GM12878 (cell line): Measurements from ENCODE around the gene LIX1. TPM values are rescaled to one million over a fixed set of nuclear protein-coding genes. Genes with fewer than 3 reads are reported as not detected.

ENCODE experiments used
- ATAC-seq: fragments of 200-7000 bp; cut with Tn5 transposase; 3 replicates; pipeline ENCODE4 v1.9.1; 2020; ENCODE audit warnings: mild to moderate bottlenecking, moderate library complexity
- BruUV-seq: library from RNA; stranded (reverse); fragments of 400-500 nt; replicated peaks from 2 replicates; lab custom pipeline; 2021; lab: Mats Ljungman, UMichigan
- CTCF ChIA-PET: fragments of 300-600 bp; sonication (Branson Sonifier 250); formaldehyde crosslinking; extraction: SDS; loops from one replicate; lab custom pipeline; 2021; ENCODE audit warnings: inconsistent platforms; lab: Yijun Ruan, JAX
- POLR2A ChIA-PET: fragments of 350-600 bp; formaldehyde crosslinking; extraction: SDS; loops from one replicate; lab custom pipeline; 2021; ENCODE audit warnings: inconsistent platforms; lab: Charles Lee
- RAD21 ChIA-PET: fragments of 300-600 bp; sonication (Branson Sonifier 250); formaldehyde crosslinking; loops from one replicate; lab custom pipeline; 2023; ENCODE audit warnings: antibody characterized with exemption; ENCODE audit not compliant: unreplicated experiment; lab: Charles Lee
- SMC1A ChIA-PET: fragments of 300-600 bp; sonication (Branson Sonifier 250); formaldehyde crosslinking; loops from one replicate; lab custom pipeline; 2023; ENCODE audit not compliant: unreplicated experiment, uncharacterized antibody; lab: Charles Lee
- DNase-seq: peaks from one replicate; pipeline ENCODE4 v3.0.0-alpha.2; 2011; ENCODE audit warnings: low read depth, low spot score
- FAIRE-seq: peaks from 3 replicates; lab custom pipeline; 2011; peaks lifted over from hg19 to GRCh38; lab: Jason Lieb, UNC
- H2AFZ ChIP-seq: 2 replicates; pipeline ENCODE4 v1.6.0; 2011; ENCODE audit warnings: low read depth, low read length, control low read depth; ENCODE audit not compliant: control insufficient read depth
- H3K27ac ChIP-seq: 2 replicates; pipeline ENCODE4 v1.5.1; 2011; ENCODE audit warnings: control low read depth; ENCODE audit not compliant: control insufficient read depth, insufficient read depth
- H3K27me3 ChIP-seq, 2 experiments: replicated peaks in 1 of 2; 2 replicates each; pipeline versions ENCODE4 v1.6.0 to v1.6.1; 2011; ENCODE audit warnings: low read length in 1 of 2; ENCODE audit not compliant: control insufficient read depth in 2 of 2, insufficient read depth in 2 of 2
- H3K36me3 ChIP-seq, 2 experiments: 2 replicates each; pipeline ENCODE4 v1.5.1; 2011; ENCODE audit warnings: low read length in 1 of 2; ENCODE audit not compliant: control insufficient read depth in 2 of 2, insufficient read depth in 2 of 2
- H3K4me1 ChIP-seq: 2 replicates; pipeline ENCODE4 v1.6.1; 2011; ENCODE audit warnings: mild to moderate bottlenecking, low read length, moderate library complexity, mixed read lengths; ENCODE audit not compliant: control insufficient read depth, insufficient read depth
- H3K4me2 ChIP-seq: 2 replicates; pipeline ENCODE4 v1.6.0; 2011; ENCODE audit warnings: control low read depth; ENCODE audit not compliant: control insufficient read depth, insufficient read depth
- H3K4me3 ChIP-seq: fragments of 200-600 bp; sonication (generic); 2 replicates; pipeline ENCODE4 v1.5.1; 2016
- H3K79me2 ChIP-seq: 2 replicates; pipeline ENCODE4 v1.6.0; 2011; ENCODE audit warnings: low read length; ENCODE audit not compliant: control insufficient read depth, insufficient read depth
- H3K9ac ChIP-seq: 2 replicates; pipeline ENCODE4 v1.8.0; 2011; ENCODE audit warnings: low read length, control low read depth, mixed read lengths; ENCODE audit not compliant: control insufficient read depth, insufficient read depth
- H3K9me3 ChIP-seq: replicated peaks from 3 replicates; pipeline ENCODE4 v1.5.1; 2011; ENCODE audit warnings: mild to moderate bottlenecking, low read length; ENCODE audit not compliant: control insufficient read depth, insufficient read depth
- H4K20me1 ChIP-seq: 2 replicates; pipeline ENCODE4 v1.6.0; 2011; ENCODE audit not compliant: control insufficient read depth, insufficient read depth
- CBX3 ChIP-seq: fragments of 200-600 bp; sonication (generic); IDR thresholded peaks from 2 replicates; pipeline ENCODE4 v1.6.1; 2016; ENCODE audit warnings: low read depth, borderline replicate concordance
- CBX5 ChIP-seq: sonication (generic); IDR thresholded peaks from 2 replicates; pipeline ENCODE4 v1.6.1; 2016; ENCODE audit warnings: low read depth, moderate library complexity, mild to moderate bottlenecking, inconsistent platforms
- CREM ChIP-seq: IDR thresholded peaks from 2 replicates; pipeline ENCODE4 v1.6.1; 2014; ENCODE audit warnings: antibody characterized with exemption, low read depth
- ELK1 ChIP-seq: IDR thresholded peaks from 2 replicates; pipeline ENCODE4 v1.6.1; 2012; ENCODE audit warnings: low read depth, low read length, improper control_type of control experiment
- FOS ChIP-seq: IDR thresholded peaks from 3 replicates; pipeline ENCODE4 v1.6.1; 2011; ENCODE audit warnings: borderline replicate concordance; ENCODE audit not compliant: insufficient read length; ENCODE audit errors: extremely low read depth
- IKZF2 ChIP-seq, 2 experiments: fragments of 450-650 bp; IDR thresholded peaks; 2 replicates each; pipeline ENCODE4 v1.6.1; 2017; ENCODE audit warnings: mild to moderate bottlenecking in 2 of 2, moderate library complexity in 2 of 2
- MYC ChIP-seq: IDR thresholded peaks from 2 replicates; pipeline ENCODE4 v1.6.1; 2011; ENCODE audit warnings: mild to moderate bottlenecking, low read length, moderate library complexity, inconsistent platforms; ENCODE audit not compliant: insufficient read depth, insufficient replicate concordance, insufficient read length, severe bottlenecking
- NBN ChIP-seq: fragments of 450-650 bp; IDR thresholded peaks from 2 replicates; pipeline ENCODE4 v1.6.1; 2016
- PAX8 ChIP-seq: fragments of 450-650 bp; IDR thresholded peaks from 2 replicates; pipeline ENCODE4 v1.6.1; 2017; ENCODE audit warnings: mild to moderate bottlenecking, moderate library complexity
- REST ChIP-seq: IDR thresholded peaks from 2 replicates; pipeline ENCODE4 v1.6.1; 2012; ENCODE audit warnings: mild to moderate bottlenecking, low read depth, low read length
- SMC3 ChIP-seq: IDR thresholded peaks from 2 replicates; pipeline ENCODE4 v1.6.1; 2011; ENCODE audit warnings: low read length, improper control_type of control experiment, borderline replicate concordance
- SPI1 ChIP-seq: IDR thresholded peaks from 2 replicates; pipeline ENCODE4 v1.6.1; 2011; ENCODE audit warnings: low read depth, mild to moderate bottlenecking, low read length, moderate library complexity, borderline replicate concordance; ENCODE audit not compliant: insufficient read depth
- WGBS: methylation state at CpG from one replicate; pipeline ENCODE4 v1.1.6; 2016; ENCODE audit warnings: low lambda C conversion rate; ENCODE audit not compliant: insufficient replicate concordance, insufficient coverage; ENCODE audit errors: missing lambda C conversion rate; 5-methylcytosine and 5-hydroxymethylcytosine counted together
- in situ Hi-C: fragments of 300-500 bp; cut with MboI; formaldehyde crosslinking; loops from 9 replicates; pipeline ENCODE4 v1.14.3; 2018; ENCODE audit warnings: mixed read lengths
- intact Hi-C: fragments of 100-400 bp; cut with micrococcal nuclease; formaldehyde crosslinking; loops from one replicate; pipeline ENCODE4 v1.14.2; 2022; ENCODE audit not compliant: unreplicated experiment
- polyA plus RNA-seq, 11 experiments: library from polyadenylated mRNA; depleted of rRNA in 4 of 11; unstranded in 6 of 11; stranded (reverse) in 5 of 11; fragments of >200 nt; fragmentation: Nextera tagmentation in 4 of 11; fragmentation: Illumina TruSeq in 1 of 11; extraction: Ambion mirVana in 4 of 11; extraction: Trizol in 1 of 11; gene quantifications; 1 replicate in 1 of 11; 2 replicates in 10 of 11; pipeline versions ENCODE4 v1.2.1 to v1.2.3, GENCODE V29; 2011 to 2016; ENCODE audit warnings: inconsistent platforms in 2 of 11, missing spikeins in 2 of 11, low read depth in 1 of 11
- total RNA-seq, 4 experiments: library from RNA; depleted of rRNA in 3 of 4; stranded (reverse); fragments of >200 nt in 3 of 4; fragmentation: Illumina TruSeq in 1 of 4; extraction: Trizol in 1 of 4; gene quantifications; 2 replicates each; pipeline versions ENCODE4 v1.2.1 to v1.2.3, GENCODE V29; 2013 to 2021
- TF ChIP-seq, protein P1 (sequence below): fragments of 450-650 bp; conservative IDR thresholded peaks from 2 replicates; pipeline ENCODE4 v1.6.1; 2017; ENCODE audit warnings: mild to moderate bottlenecking, moderate library complexity
- TF ChIP-seq, protein P2 (sequence below): fragments of 450-650 bp; IDR thresholded peaks from 2 replicates; pipeline ENCODE4 v1.6.1; 2017; ENCODE audit warnings: antibody characterized with exemption, mild to moderate bottlenecking, moderate library complexity

LIX1 gene
- total and polyA plus RNA-seq, 10 of the 15 experiments (the other 5 are each of a cell fraction or from before 2014, with no cell fraction given), result 0.02 to 0.07 (median 0.04) TPM; not detected in 5

DNA sequence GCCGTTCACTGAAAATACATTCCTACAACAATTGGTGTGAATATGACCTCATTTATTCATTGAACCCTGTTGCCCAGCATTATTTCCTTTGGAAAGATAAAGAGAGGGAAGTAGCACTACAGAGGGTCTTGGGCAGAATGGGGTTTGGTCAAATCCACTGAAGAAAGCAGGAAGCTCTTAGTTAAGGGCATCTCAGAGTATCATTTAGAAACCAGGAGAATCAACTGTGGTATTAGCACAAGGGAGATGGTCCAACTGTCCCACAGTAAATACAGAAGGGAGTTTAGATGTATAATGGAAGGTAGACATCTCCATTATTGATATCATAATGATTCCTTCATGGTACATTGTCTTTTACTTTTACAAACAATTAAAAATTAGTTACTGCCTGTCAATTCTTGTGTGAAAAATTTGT, 47.1 kb downstream of the LIX1 start:
- no peaks in the 10 kb centered on the region for H3K36me3 ChIP-seq
- peak; percentile 57 for ATAC-seq
- peak overlapping the region; percentile 79 for H2AFZ ChIP-seq
- no TSS peak for BruUV-seq
- peak overlapping the region; percentile 92 for H3K4me2 ChIP-seq
- no peaks in the 10 kb centered on the region for H3K79me2 ChIP-seq
- H3K4me1 ChIP-seq, result peaks cover 26% of the 10 kb centered on the region
- no peak for FAIRE-seq
- no peaks in the 10 kb centered on the region for H4K20me1 ChIP-seq
- 0% methylated on average over 1 of the region's 1 CpG for WGBS
- DNase-seq, result no peak
- H3K4me3 ChIP-seq, result no peak overlapping the region
- H3K27me3 ChIP-seq, result no peaks in the 10 kb centered on the region
- RAD21 ChIA-PET, result interaction anchor here (1.4 to 1.5 kb wide), 2 partner anchors 12 to 46 kb away, joined by 3 to 5 read pairs; no protein-coding TSS in a partner anchor
- intact Hi-C loops (no loop called here), in situ Hi-C loops (no loop called here)
- POLR2A ChIA-PET, result interaction anchor here (0.6 kb wide), 1 partner anchor 153 kb away, joined by 4 read pairs; no protein-coding TSS in a partner anchor
- no peak overlapping the region for H3K9ac ChIP-seq
- no peaks in the 10 kb centered on the region; the same call in 2 of the 3 replicates for H3K9me3 ChIP-seq
- CTCF ChIA-PET, result interaction anchor here (0.9 to 1.4 kb wide), 4 partner anchors 66 to 655 kb away, joined by 3 to 4 read pairs (median 4); no protein-coding TSS in a partner anchor
- peak overlapping the region; percentile 86 for H3K27ac ChIP-seq
- SMC1A ChIA-PET, result interaction anchor here (0.6 to 3.1 kb wide), 12 partner anchors 9 to 392 kb away, joined by 3 to 17 read pairs (median 3); partner anchors contain the start of gene LIX1
- no peak for TF ChIP-seq PAX8
- TF ChIP-seq, protein P1, sequence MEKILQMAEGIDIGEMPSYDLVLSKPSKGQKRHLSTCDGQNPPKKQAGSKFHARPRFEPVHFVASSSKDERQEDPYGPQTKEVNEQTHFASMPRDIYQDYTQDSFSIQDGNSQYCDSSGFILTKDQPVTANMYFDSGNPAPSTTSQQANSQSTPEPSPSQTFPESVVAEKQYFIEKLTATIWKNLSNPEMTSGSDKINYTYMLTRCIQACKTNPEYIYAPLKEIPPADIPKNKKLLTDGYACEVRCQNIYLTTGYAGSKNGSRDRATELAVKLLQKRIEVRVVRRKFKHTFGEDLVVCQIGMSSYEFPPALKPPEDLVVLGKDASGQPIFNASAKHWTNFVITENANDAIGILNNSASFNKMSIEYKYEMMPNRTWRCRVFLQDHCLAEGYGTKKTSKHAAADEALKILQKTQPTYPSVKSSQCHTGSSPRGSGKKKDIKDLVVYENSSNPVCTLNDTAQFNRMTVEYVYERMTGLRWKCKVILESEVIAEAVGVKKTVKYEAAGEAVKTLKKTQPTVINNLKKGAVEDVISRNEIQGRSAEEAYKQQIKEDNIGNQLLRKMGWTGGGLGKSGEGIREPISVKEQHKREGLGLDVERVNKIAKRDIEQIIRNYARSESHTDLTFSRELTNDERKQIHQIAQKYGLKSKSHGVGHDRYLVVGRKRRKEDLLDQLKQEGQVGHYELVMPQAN, result no peak
- TF ChIP-seq REST, result no peak
- TF ChIP-seq IKZF2 (IDR thresholded peaks at IDR 0.05), result peak; percentile 29 to 50; a peak in 2 of 4 replicates
- TF ChIP-seq CREM, result no peak
- no peak for TF ChIP-seq CBX5
- TF ChIP-seq, protein P2, sequence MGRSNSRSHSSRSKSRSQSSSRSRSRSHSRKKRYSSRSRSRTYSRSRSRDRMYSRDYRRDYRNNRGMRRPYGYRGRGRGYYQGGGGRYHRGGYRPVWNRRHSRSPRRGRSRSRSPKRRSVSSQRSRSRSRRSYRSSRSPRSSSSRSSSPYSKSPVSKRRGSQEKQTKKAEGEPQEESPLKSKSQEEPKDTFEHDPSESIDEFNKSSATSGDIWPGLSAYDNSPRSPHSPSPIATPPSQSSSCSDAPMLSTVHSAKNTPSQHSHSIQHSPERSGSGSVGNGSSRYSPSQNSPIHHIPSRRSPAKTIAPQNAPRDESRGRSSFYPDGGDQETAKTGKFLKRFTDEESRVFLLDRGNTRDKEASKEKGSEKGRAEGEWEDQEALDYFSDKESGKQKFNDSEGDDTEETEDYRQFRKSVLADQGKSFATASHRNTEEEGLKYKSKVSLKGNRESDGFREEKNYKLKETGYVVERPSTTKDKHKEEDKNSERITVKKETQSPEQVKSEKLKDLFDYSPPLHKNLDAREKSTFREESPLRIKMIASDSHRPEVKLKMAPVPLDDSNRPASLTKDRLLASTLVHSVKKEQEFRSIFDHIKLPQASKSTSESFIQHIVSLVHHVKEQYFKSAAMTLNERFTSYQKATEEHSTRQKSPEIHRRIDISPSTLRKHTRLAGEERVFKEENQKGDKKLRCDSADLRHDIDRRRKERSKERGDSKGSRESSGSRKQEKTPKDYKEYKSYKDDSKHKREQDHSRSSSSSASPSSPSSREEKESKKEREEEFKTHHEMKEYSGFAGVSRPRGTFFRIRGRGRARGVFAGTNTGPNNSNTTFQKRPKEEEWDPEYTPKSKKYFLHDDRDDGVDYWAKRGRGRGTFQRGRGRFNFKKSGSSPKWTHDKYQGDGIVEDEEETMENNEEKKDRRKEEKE, result no peak
- no peak for TF ChIP-seq CBX3
- no peak for TF ChIP-seq SMC3
- TF ChIP-seq MYC, result no peak
- TF ChIP-seq NBN, result 0 out of 2 replicates have a peak, but pooled peaks have one; percentile 7
- no peak for TF ChIP-seq SPI1
- no peak for TF ChIP-seq FOS
- no peak for TF ChIP-seq ELK1
